Suprapubic skin (tissue), 3 donors: ENCODE measurements around the gene ZCCHC24.

ENCODE experiments used
- CTCF ChIP-seq, 2 donors: fragments of 200-600 bp in 1 of 2; fragments of 450-650 bp in 1 of 2; sonication (generic) in 1 of 2; IDR thresholded peaks; one replicate each; pipeline ENCODE4 v1.5.1; 2016 to 2019; ENCODE audit warnings: antibody characterized with exemption in 2 of 2, mild to moderate bottlenecking in 1 of 2, moderate library complexity in 1 of 2
- EP300 ChIP-seq: sonication (generic); formaldehyde crosslinking; IDR thresholded peaks from one replicate; pipeline ENCODE4 v1.6.1; 2017; ENCODE audit warnings: antibody characterized with exemption
- POLR2A ChIP-seq, 2 donors: fragments of 450-650 bp; IDR thresholded peaks; one replicate each; pipeline ENCODE4 v1.6.1; 2017; ENCODE audit warnings: antibody characterized with exemption in 2 of 2, mild to moderate bottlenecking in 2 of 2, moderate library complexity in 2 of 2

DNA sequence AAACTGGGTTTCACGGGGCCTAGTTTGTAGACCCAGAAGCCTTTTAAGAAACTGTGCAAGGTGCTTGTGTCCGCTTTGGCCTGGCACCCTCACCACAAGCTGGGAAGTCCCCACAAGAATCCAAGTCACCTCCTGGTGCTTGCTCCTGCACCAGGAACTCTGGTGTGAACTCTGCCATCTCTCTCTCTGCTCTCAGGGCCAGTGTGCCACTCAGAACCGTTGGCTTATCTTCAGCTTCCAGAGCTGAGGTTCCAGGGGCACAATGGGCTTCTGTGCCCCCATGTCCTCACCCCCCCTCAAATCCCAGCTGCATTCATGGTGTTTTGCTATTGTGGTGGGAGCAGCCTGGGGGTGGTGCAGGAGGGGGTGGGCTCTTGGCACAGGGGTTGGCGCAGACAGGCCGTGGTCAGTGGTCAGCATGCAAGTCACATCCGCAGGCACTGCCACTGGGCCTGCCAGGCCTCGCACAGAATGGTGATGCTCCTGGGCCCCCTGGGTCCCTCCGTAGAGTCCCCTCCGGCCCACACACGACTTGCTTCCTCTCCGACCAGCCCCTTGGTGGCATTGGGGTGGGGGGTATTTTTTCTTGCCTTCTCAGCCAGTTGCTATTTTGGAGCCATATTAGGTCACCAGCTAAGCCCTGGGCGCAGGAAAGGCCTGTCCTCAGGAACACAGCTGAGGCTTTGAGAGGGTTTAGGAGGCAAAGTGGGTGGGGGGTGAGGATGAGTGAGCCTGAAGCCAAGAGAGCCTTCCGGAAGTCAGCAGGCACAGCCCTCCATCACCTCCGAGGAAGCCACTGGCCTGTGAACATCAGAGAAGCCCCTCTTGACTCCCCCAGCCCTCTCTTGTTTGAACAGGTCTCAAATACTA, 3.0 kb downstream of the ZCCHC24 start:
- no peak for TF ChIP-seq CTCF (IDR thresholded peaks at IDR 0.05)
- TF ChIP-seq EP300, result no peak
- TF ChIP-seq POLR2A (IDR thresholded peaks at IDR 0.05), result no peak
